DND-41 (cell line): ENCODE data around the gene HMGCL.

Experiments
- ATAC-seq: fragments of 200-7000 bp; cut with Tn5 transposase; 3 replicates; pipeline ENCODE4 v1.9.1; 2021; ENCODE audit warnings: low read depth; ENCODE audit not compliant: insufficient read depth
- DNase-seq: peaks from one replicate; pipeline ENCODE4 v3.0.0-alpha.2; 2020
- H2AFZ ChIP-seq: 2 replicates; pipeline ENCODE4 v1.6.0; 2012; ENCODE audit warnings: low read depth, low read length
- H3K27ac ChIP-seq: 2 replicates; pipeline ENCODE4 v1.5.1; 2012; ENCODE audit warnings: low read length, inconsistent platforms
- H3K27me3 ChIP-seq: fragments of 200-600 bp; sonication (generic); 2 replicates; pipeline ENCODE4 v1.6.0; 2012; ENCODE audit warnings: low read length, mild to moderate bottlenecking, inconsistent platforms; ENCODE audit not compliant: insufficient read depth, poor library complexity
- H3K36me3 ChIP-seq: 2 replicates; pipeline ENCODE4 v1.5.1; 2012; ENCODE audit warnings: low read length, inconsistent platforms; ENCODE audit not compliant: insufficient read depth
- H3K4me1 ChIP-seq: 2 replicates; pipeline ENCODE4 v1.5.1; 2012; ENCODE audit warnings: mild to moderate bottlenecking, low read length; ENCODE audit not compliant: insufficient read depth
- H3K4me2 ChIP-seq: 2 replicates; pipeline ENCODE4 v1.6.0; 2012; ENCODE audit warnings: mild to moderate bottlenecking, moderate library complexity, low read length, inconsistent platforms; ENCODE audit not compliant: insufficient read depth
- H3K4me3 ChIP-seq, 2 experiments: fragments of 200-600 bp in 1 of 2; shearing (Covaris generic) in 1 of 2; 2 replicates each; pipeline ENCODE4 v1.5.1; 2012 to 2016; ENCODE audit warnings: inconsistent platforms in 2 of 2, low read length in 2 of 2, mild to moderate bottlenecking in 2 of 2, low read depth in 1 of 2, moderate library complexity in 1 of 2
- H3K79me2 ChIP-seq: 2 replicates; pipeline ENCODE4 v1.6.0; 2012; ENCODE audit warnings: low read length, inconsistent platforms; ENCODE audit not compliant: insufficient read depth
- H3K9ac ChIP-seq: 2 replicates; pipeline ENCODE4 v1.6.0; 2012; ENCODE audit warnings: low read depth, mild to moderate bottlenecking, inconsistent platforms, low read length, moderate library complexity
- H3K9me3 ChIP-seq: 2 replicates; pipeline ENCODE4 v1.5.1; 2012; ENCODE audit warnings: low read length, moderate library complexity, mild to moderate bottlenecking, inconsistent platforms; ENCODE audit not compliant: insufficient read depth, severe bottlenecking
- H4K20me1 ChIP-seq: 2 replicates; pipeline ENCODE4 v1.6.0; 2012; ENCODE audit warnings: low read length; ENCODE audit not compliant: insufficient read depth
- CTCF ChIP-seq: IDR thresholded peaks from 2 replicates; pipeline ENCODE4 v1.5.1; 2012; ENCODE audit warnings: borderline replicate concordance, low read length, moderate library complexity, mild to moderate bottlenecking; ENCODE audit not compliant: poor library complexity, severe bottlenecking; ENCODE audit errors: extremely low read depth
- EZH2 ChIP-seq: IDR thresholded peaks from 3 replicates; pipeline ENCODE4 v1.6.1; 2012; ENCODE audit warnings: borderline replicate concordance, low read depth, mild to moderate bottlenecking, moderate library complexity, low read length, inconsistent platforms; ENCODE audit not compliant: severe bottlenecking

The HMGCL gene

DNA sequence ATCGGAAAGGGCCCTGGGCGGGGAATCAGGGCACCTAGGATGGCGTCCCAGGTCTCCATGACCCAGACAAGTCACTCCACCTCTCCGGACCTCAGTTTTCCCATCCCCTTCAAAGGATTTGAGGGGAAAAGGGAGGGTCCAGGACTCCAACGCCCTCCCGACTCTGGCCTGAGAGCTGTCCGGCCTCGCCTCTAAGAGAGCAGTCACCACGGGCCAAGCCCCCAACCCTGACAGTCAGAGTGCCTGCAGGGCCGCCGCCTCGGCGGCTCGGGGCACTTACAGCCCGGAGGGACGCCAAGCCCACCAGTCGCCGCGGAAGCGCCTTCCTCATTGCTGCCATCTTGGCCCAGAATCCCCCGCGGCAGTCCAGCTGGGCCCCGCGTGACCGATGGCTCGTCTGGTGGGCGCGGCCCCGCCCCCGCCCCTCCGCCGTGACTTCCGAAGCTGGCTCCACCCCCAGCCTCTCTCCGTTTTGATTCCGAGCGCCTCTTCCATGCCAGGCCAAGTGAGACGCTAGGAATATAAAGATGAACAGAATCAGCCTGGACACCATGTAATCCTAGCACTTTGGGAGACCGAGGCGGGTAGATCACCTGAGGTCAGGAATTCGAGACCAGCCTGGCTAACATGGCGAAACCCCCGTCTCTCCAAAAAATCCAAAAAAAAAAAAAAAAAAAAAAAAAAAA is at the start of gene HMGCL:
HMGCL (minus strand) TSS at position 354 of the 686 bp plus-strand sequence; CDS start at position 340, 14 bp downstream.
- ATAC-seq = peak; percentile 98
- H3K9me3 ChIP-seq = no peaks in the 10 kb centered on the region
- H3K4me2 ChIP-seq = peak within 1 kb of the TSS; percentile 86
- H4K20me1 ChIP-seq = no peaks in the 10 kb centered on the region
- TF ChIP-seq EZH2 = no peak
- no peak for TF ChIP-seq CTCF
- peak within 1 kb of the TSS; percentile 86 for H2AFZ ChIP-seq
- H3K27me3 ChIP-seq = no peaks in the 10 kb centered on the region
- peak within 1 kb of the TSS; percentile 89 to 91 for H3K4me3 ChIP-seq
- peak within 1 kb of the TSS; percentile 87 for H3K27ac ChIP-seq
- H3K9ac ChIP-seq = peak within 1 kb of the TSS; percentile 88
- H3K36me3 ChIP-seq = no peaks in the 10 kb centered on the region
- peak; percentile 92 for DNase-seq
- peaks cover 20% of the 10 kb centered on the region for H3K4me1 ChIP-seq
- peaks cover 15% of the 10 kb centered on the region for H3K79me2 ChIP-seq

DNA sequence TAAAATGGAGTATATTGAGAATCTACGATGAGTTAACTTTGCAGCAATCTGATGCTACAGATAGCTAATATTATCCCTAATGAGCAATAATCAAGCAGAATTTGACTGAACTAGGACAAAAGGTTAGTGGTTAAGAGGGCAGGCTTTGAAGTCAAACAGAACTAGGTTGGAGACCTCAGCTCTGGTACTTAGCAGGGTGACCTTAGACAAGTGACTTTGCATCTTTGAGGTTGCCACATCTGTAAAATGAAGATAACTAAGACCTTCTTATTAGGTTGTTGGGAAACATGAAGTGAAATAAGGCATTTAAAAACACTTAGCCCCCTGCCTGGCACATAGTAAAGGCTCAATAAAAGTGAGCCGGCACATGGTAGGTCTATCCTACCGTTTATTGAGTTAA is 47.2 kb upstream of the HMGCL start:
- Histone ChIP-seq H4K20me1 (no peaks in the 10 kb centered on the region), H3K4me3 (no peak overlapping the region), H3K27me3 (peaks cover 14% of the 10 kb centered on the region), H3K9ac (no peak overlapping the region), H3K4me1 (peaks cover 18% of the 10 kb centered on the region), H3K9me3 (no peaks in the 10 kb centered on the region), H2AFZ (no peak overlapping the region), H3K27ac (no peak overlapping the region), H3K79me2 (no peaks in the 10 kb centered on the region), H3K36me3 (no peaks in the 10 kb centered on the region), H3K4me2 (no peak overlapping the region)
- TF ChIP-seq CTCF (no peak), EZH2 (no peak)
- ATAC-seq = no peak
- DNase-seq = no peak

GRCh38 chr1:23869051-23869450 is 43.8 kb upstream of the HMGCL start:
- H3K36me3 ChIP-seq = no peaks in the 10 kb centered on the region
- H3K79me2 ChIP-seq = no peaks in the 10 kb centered on the region
- ATAC-seq (no peak), DNase-seq (no peak)
- peak overlapping the region; percentile 59; the same call in 1 of the 2 replicates for H3K9ac ChIP-seq
- peak overlapping the region; percentile 96 for H2AFZ ChIP-seq
- peaks cover 24% of the 10 kb centered on the region for H3K4me1 ChIP-seq
- no peaks in the 10 kb centered on the region for H3K9me3 ChIP-seq
- H3K27ac ChIP-seq = no peak overlapping the region
- no peaks in the 10 kb centered on the region for H4K20me1 ChIP-seq
- H3K27me3 ChIP-seq = peaks cover 18% of the 10 kb centered on the region
- peak overlapping the region in 1 of 2 experiments; percentile 68; a peak in 2 of 4 replicates for H3K4me3 ChIP-seq
- peak overlapping the region; percentile 94 for H3K4me2 ChIP-seq
- TF ChIP-seq CTCF = no peak
- no peak for TF ChIP-seq EZH2
